ENCODE results near the gene B4GAT1. TPM values are rescaled to one million over a fixed set of nuclear protein-coding genes. Genes with fewer than 3 reads are reported as not detected.
"Not testable (repeated sequence)": the region's sequence is repeated elsewhere in the genome, so short reads cannot be mapped to it uniquely, and the experiment has no call there.

The B4GAT1 gene
- polyA plus RNA-seq, 3 donors from 2014 or later = 7.0 to 11.1 (median 7.4) TPM

GRCh38 chr11:66367561-66368312 lies 20.3 kb upstream of the B4GAT1 start:
- no peak overlapping the region for H3K27ac Mint-ChIP-seq
- no peaks in the 10 kb centered on the region for H3K9me3 Mint-ChIP-seq
- H3K36me3 Mint-ChIP-seq = no peaks in the 10 kb centered on the region
- peaks cover 0 to 5% (median 4%) of the 10 kb centered on the region in 3 donors for H3K27me3 Mint-ChIP-seq (ENCODE audit: low read depth in 3 of 3)
- H3K4me3 Mint-ChIP-seq = no peak overlapping the region
- no peak for DNase-seq
- H3K4me1 Mint-ChIP-seq = peaks cover 5 to 6% of the 10 kb centered on the region in 2 donors

DNA sequence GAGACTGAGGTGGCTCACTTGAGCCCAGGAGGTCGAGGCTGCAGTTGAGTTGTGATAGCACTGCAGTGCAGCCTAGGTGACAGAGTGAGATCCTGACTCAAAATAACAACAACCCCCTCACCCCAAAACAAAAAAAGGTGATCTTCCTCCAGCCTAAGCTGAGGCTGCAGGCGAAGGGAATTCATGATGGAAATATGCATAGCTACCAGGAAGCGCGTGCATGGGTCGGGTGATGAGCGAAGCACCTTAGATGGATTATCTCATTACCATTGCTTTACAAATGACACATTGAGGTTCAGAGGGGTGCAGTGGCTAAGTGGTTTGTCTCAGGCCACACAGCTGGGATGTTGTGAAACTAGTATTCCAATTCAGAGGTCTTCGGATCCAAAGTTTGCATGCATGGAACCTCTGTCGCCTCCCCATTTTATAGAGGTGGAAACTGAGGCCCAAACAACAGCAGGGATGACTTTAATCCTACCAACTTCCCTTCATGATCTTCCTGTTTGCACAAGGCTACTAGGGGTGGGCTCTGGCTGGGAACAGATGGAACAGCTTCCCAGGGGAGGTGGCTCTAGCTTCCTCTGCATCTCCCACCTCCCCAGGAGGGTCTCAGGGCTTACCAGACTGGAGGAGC lies 19.5 kb upstream of the B4GAT1 start:
- Mint-ChIP-seq H3K27ac (no peak overlapping the region), H3K4me1 (peaks cover 0 to 2% of the 10 kb centered on the region in 2 donors), H3K36me3 (no peaks in the 10 kb centered on the region), H3K27me3 (ENCODE audit: low read depth in 3 of 3) (peaks cover 0 to 5% (median 4%) of the 10 kb centered on the region in 3 donors), H3K4me3 (no peak overlapping the region), H3K9me3 (no peaks in the 10 kb centered on the region)
- no peak for DNase-seq

GRCh38 chr11:66365711-66366619 lies 18.5 kb upstream of the B4GAT1 start:
- Mint-ChIP-seq H3K36me3 (no peaks in the 10 kb centered on the region), H3K4me1 (peaks cover 0 to 2% of the 10 kb centered on the region in 2 donors), H3K27ac (no peak overlapping the region), H3K27me3 (ENCODE audit: low read depth in 3 of 3) (peaks cover 0 to 5% (median 4%) of the 10 kb centered on the region in 3 donors), H3K9me3 (no peaks in the 10 kb centered on the region), H3K4me3 (no peak overlapping the region)
- DNase-seq = no peak

DNA sequence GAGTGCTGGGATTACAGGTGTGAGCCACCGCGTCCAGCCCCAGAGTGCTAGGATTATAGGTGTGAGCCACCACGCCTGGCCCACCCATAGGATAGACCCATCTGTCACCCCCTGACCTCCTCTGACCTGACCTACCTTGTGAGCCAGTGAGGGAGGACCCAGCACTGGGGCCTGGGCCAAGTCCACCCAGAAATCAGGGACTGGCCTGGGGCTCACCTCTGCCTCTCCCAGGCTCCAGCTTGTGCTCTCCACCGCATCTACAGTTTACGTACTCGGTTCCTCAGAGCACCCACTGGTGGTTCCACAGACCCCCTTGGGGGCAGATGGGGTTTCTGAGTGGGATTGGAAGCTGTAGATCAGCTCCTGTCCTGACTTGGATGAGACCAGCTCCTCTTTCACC lies 17.7 kb upstream of the B4GAT1 start:
- Mint-ChIP-seq H3K27ac (no peak overlapping the region), H3K9me3 (no peaks in the 10 kb centered on the region), H3K36me3 (no peaks in the 10 kb centered on the region), H3K27me3 (ENCODE audit: low read depth in 3 of 3) (peaks cover 0 to 5% (median 4%) of the 10 kb centered on the region in 3 donors), H3K4me3 (no peak overlapping the region), H3K4me1 (no peaks in the 10 kb centered on the region)
- no peak for DNase-seq

GRCh38 chr11:66363805-66364535 lies 16.5 kb upstream of the B4GAT1 start:
- Mint-ChIP-seq H3K9me3 (no peaks in the 10 kb centered on the region), H3K36me3 (no peaks in the 10 kb centered on the region), H3K27me3 (ENCODE audit: low read depth in 3 of 3) (peaks cover 0 to 1% (median 0%) of the 10 kb centered on the region in 3 donors), H3K4me1 (no peaks in the 10 kb centered on the region), H3K4me3 (no peak overlapping the region), H3K27ac (no peak overlapping the region)
- peak; percentile 43 to 52 (median 45) for DNase-seq

- no peak for DNase-seq
- Mint-ChIP-seq H3K36me3 (no peaks in the 10 kb centered on the region), H3K27me3 (ENCODE audit: low read depth in 3 of 3) (peaks cover 0 to 1% (median 0%) of the 10 kb centered on the region in 3 donors), H3K27ac (no peak overlapping the region), H3K4me1 (no peaks in the 10 kb centered on the region), H3K9me3 (no peaks in the 10 kb centered on the region), H3K4me3 (no peak overlapping the region)
These were observed 15.8 kb upstream of the B4GAT1 start for GRCh38 chr11:66363187-66363601.

GRCh38 chr11:66362481-66363147 lies 15.2 kb upstream of the B4GAT1 start:
- no peak for DNase-seq
- Mint-ChIP-seq H3K27ac (no peak overlapping the region), H3K27me3 (ENCODE audit: low read depth in 3 of 3) (peaks cover 0 to 1% (median 0%) of the 10 kb centered on the region in 3 donors), H3K4me3 (no peak overlapping the region), H3K9me3 (no peaks in the 10 kb centered on the region), H3K36me3 (no peaks in the 10 kb centered on the region), H3K4me1 (no peaks in the 10 kb centered on the region)

- no peak for DNase-seq
- Mint-ChIP-seq H3K36me3 (no peaks in the 10 kb centered on the region), H3K27ac (no peak overlapping the region), H3K27me3 (ENCODE audit: low read depth in 3 of 3) (peaks cover 0 to 1% (median 0%) of the 10 kb centered on the region in 3 donors), H3K4me3 (no peak overlapping the region), H3K4me1 (no peaks in the 10 kb centered on the region), H3K9me3 (no peaks in the 10 kb centered on the region)
These were observed 14.1 kb upstream of the B4GAT1 start for GRCh38 chr11:66361502-66361941.

- peaks cover 0 to 1% (median 0%) of the 10 kb centered on the region in 3 donors for H3K27me3 Mint-ChIP-seq (ENCODE audit: low read depth in 3 of 3)
- no peaks in the 10 kb centered on the region for H3K4me1 Mint-ChIP-seq
- no peak for DNase-seq
- H3K27ac Mint-ChIP-seq = no peak overlapping the region
- H3K4me3 Mint-ChIP-seq = no peak overlapping the region
- no peaks in the 10 kb centered on the region for H3K36me3 Mint-ChIP-seq
- no peaks in the 10 kb centered on the region for H3K9me3 Mint-ChIP-seq
These were observed 13.1 kb upstream of the B4GAT1 start for GRCh38 chr11:66360406-66361073.

GRCh38 chr11:66359662-66360087 lies 12.2 kb upstream of the B4GAT1 start:
- Mint-ChIP-seq H3K4me1 (no peaks in the 10 kb centered on the region), H3K27ac (no peak overlapping the region)
- DNase-seq = no peak

GRCh38 chr11:66350560-66351235 lies 3.3 kb upstream of the B4GAT1 start:
- Mint-ChIP-seq H3K4me1 (peaks cover 10 to 11% of the 10 kb centered on the region in 2 donors), H3K27me3 (ENCODE audit: low read depth in 3 of 3) (peaks cover 8 to 12% (median 8%) of the 10 kb centered on the region in 3 donors), H3K27ac (peak overlapping the region in 1 of 6 donors; percentile 45)
- not testable (repeated sequence) for H3K9me3 Mint-ChIP-seq, DNase-seq, H3K36me3 Mint-ChIP-seq, H3K4me3 Mint-ChIP-seq

More at GRCh38 chr11:66359662-66360087, 12.2 kb upstream of the B4GAT1 start:
- no peak overlapping the region for H3K4me3 Mint-ChIP-seq
- peaks cover 0 to 1% (median 0%) of the 10 kb centered on the region in 3 donors for H3K27me3 Mint-ChIP-seq (ENCODE audit: low read depth in 3 of 3)
- H3K9me3 Mint-ChIP-seq = no peaks in the 10 kb centered on the region
- no peaks in the 10 kb centered on the region for H3K36me3 Mint-ChIP-seq

- peak overlapping the region in 2 of 6 donors; percentile 33 to 36 for H3K27ac Mint-ChIP-seq
- H3K4me1 Mint-ChIP-seq = peaks cover 26 to 27% of the 10 kb centered on the region in 2 donors
- peak overlapping the region; percentile 18 to 95 (median 46) for H3K4me3 Mint-ChIP-seq
- no peak for DNase-seq
- peaks cover 12 to 21% (median 16%) of the 10 kb centered on the region in 3 donors for H3K27me3 Mint-ChIP-seq (ENCODE audit: low read depth in 3 of 3)
- peaks cover 0 to 2% (median 0%) of the 10 kb centered on the region in 6 donors for H3K9me3 Mint-ChIP-seq
- peaks cover 0 to 4% (median 4%) of the 10 kb centered on the region in 3 donors for H3K36me3 Mint-ChIP-seq
These were observed 1.6 kb upstream of the B4GAT1 start for GRCh38 chr11:66349084-66349386.
